Liver (tissue), 9 donors: ENCODE measurements around the gene FBXO22. TPM values are rescaled to one million over a fixed set of nuclear protein-coding genes. Genes with fewer than 3 reads are reported as not detected.

Experiments used
- DNase-seq: peaks from one replicate; pipeline ENCODE4 v3.0.0-alpha.2; 2017; ENCODE audit warnings: low spot score
- H3K27ac ChIP-seq, 2 donors: one replicate each; pipeline ENCODE4 v1.7.0; 2013; ENCODE audit warnings: inconsistent platforms in 2 of 2, low read length in 2 of 2, control low read depth in 1 of 2, low read depth in 1 of 2, mild to moderate bottlenecking in 1 of 2
- H3K27me3 ChIP-seq, 4 donors: one replicate each; pipeline versions ENCODE4 v1.6.1 to v1.7.0; 2013; ENCODE audit warnings: low read length in 3 of 4, inconsistent platforms in 1 of 4, mild to moderate bottlenecking in 1 of 4, moderate library complexity in 1 of 4; ENCODE audit not compliant: control insufficient read depth in 4 of 4, insufficient read depth in 4 of 4
- H3K36me3 ChIP-seq, 4 donors: one replicate each; pipeline versions ENCODE4 v1.6.1 to v1.7.0; 2013; ENCODE audit warnings: low read length in 3 of 4, mild to moderate bottlenecking in 3 of 4, low read depth in 1 of 4, moderate library complexity in 1 of 4; ENCODE audit not compliant: control insufficient read depth in 4 of 4, insufficient read depth in 3 of 4
- H3K4me1 ChIP-seq, 4 donors: one replicate each; pipeline versions ENCODE4 v1.6.1 to v1.7.0; 2013; ENCODE audit warnings: low read length in 3 of 4, mild to moderate bottlenecking in 3 of 4, moderate library complexity in 1 of 4; ENCODE audit not compliant: control insufficient read depth in 4 of 4, insufficient read depth in 4 of 4
- H3K4me3 ChIP-seq, 3 donors: one replicate each; pipeline versions ENCODE4 v1.6.1 to v1.7.0; 2013; ENCODE audit warnings: low read length in 3 of 3, control low read depth in 1 of 3, low read depth in 1 of 3, mild to moderate bottlenecking in 1 of 3
- H3K9ac ChIP-seq, 2 donors: one replicate each; pipeline ENCODE4 v1.7.0; 2013; ENCODE audit warnings: low read length in 2 of 2, mild to moderate bottlenecking in 2 of 2, moderate library complexity in 2 of 2, control low read depth in 1 of 2, low read depth in 1 of 2
- H3K9me3 ChIP-seq, 4 donors: one replicate each; pipeline versions ENCODE4 v1.6.1 to v1.7.0; 2013; ENCODE audit warnings: low read length in 3 of 4; ENCODE audit not compliant: control insufficient read depth in 4 of 4
- ATF3 ChIP-seq: IDR thresholded peaks from 2 replicates; pipeline ENCODE4 v1.6.1; 2016; ENCODE audit warnings: antibody characterized with exemption
- CTCF ChIP-seq: fragments of 150-350 bp; IDR thresholded peaks from 2 replicates; pipeline ENCODE4 v1.5.1; 2017; ENCODE audit warnings: improper control_type of control experiment, low read depth, low read length; ENCODE audit not compliant: missing input control
- EGR1 ChIP-seq, 2 donors: IDR thresholded peaks; 2 replicates each; pipeline ENCODE4 v1.6.1; 2016 to 2018; ENCODE audit warnings: antibody characterized with exemption in 2 of 2, low read depth in 2 of 2
- FOXA1 ChIP-seq: IDR thresholded peaks from 2 replicates; pipeline ENCODE4 v1.6.1; 2016; ENCODE audit warnings: antibody characterized with exemption
- FOXA2 ChIP-seq: IDR thresholded peaks from 2 replicates; pipeline ENCODE4 v1.6.1; 2016; ENCODE audit warnings: antibody characterized with exemption
- GABPA ChIP-seq, 2 donors: IDR thresholded peaks in 1 of 2; conservative IDR thresholded peaks in 1 of 2; 2 replicates each; pipeline ENCODE4 v1.6.1; 2016; ENCODE audit warnings: antibody characterized with exemption in 2 of 2, mild to moderate bottlenecking in 1 of 2, moderate library complexity in 1 of 2
- HNF4A ChIP-seq, 2 donors: conservative IDR thresholded peaks; 2 replicates each; pipeline ENCODE4 v1.6.1; 2016; ENCODE audit warnings: antibody characterized with exemption in 2 of 2, mild to moderate bottlenecking in 2 of 2
- HNF4G ChIP-seq: IDR thresholded peaks from 2 replicates; pipeline ENCODE4 v1.6.1; 2016; ENCODE audit warnings: antibody characterized with exemption
- JUND ChIP-seq, 2 donors: IDR thresholded peaks; 2 replicates each; pipeline ENCODE4 v1.6.1; 2016; ENCODE audit warnings: antibody characterized with exemption in 2 of 2
- MAX ChIP-seq: IDR thresholded peaks from 2 replicates; pipeline ENCODE4 v1.6.1; 2016; ENCODE audit warnings: antibody characterized with exemption
- NR2F2 ChIP-seq: IDR thresholded peaks from 2 replicates; pipeline ENCODE4 v1.6.1; 2016; ENCODE audit warnings: antibody characterized with exemption
- RAD21 ChIP-seq, 2 donors: IDR thresholded peaks; 2 replicates each; pipeline ENCODE4 v1.6.1; 2016; ENCODE audit warnings: antibody characterized with exemption in 2 of 2, mild to moderate bottlenecking in 2 of 2
- REST ChIP-seq: IDR thresholded peaks from 2 replicates; pipeline ENCODE4 v1.6.1; 2016; ENCODE audit warnings: antibody characterized with exemption, mild to moderate bottlenecking
- RXRA ChIP-seq, 2 donors: IDR thresholded peaks; 2 replicates each; pipeline ENCODE4 v1.6.1; 2017 to 2018; ENCODE audit warnings: antibody characterized with exemption in 2 of 2, mild to moderate bottlenecking in 1 of 2
- SP1 ChIP-seq: IDR thresholded peaks from 2 replicates; pipeline ENCODE4 v1.6.1; 2018; ENCODE audit warnings: antibody characterized with exemption, mild to moderate bottlenecking
- TAF1 ChIP-seq: conservative IDR thresholded peaks from 2 replicates; pipeline ENCODE4 v1.6.1; 2016; ENCODE audit warnings: antibody characterized with exemption, mild to moderate bottlenecking
- ZBTB33 ChIP-seq: IDR thresholded peaks from 2 replicates; pipeline ENCODE4 v1.6.1; 2016; ENCODE audit warnings: antibody characterized with exemption
- WGBS: extraction: QIAGEN DNeasy Blood & Tissue Kit; methylation state at CpG from one replicate; pipeline ENCODE4 v1.1.7; 2013; 5-methylcytosine and 5-hydroxymethylcytosine counted together
- polyA plus RNA-seq, 2 donors: library from polyadenylated mRNA; stranded (reverse) in 1 of 2; unstranded in 1 of 2; fragments of 200-250 nt in 1 of 2; fragments of >200 nt in 1 of 2; fragmentation: Nextera tagmentation in 1 of 2; extraction: Ambion mirVana in 1 of 2; gene quantifications; one replicate each; pipeline versions ENCODE4 v1.2.1 to v1.2.3, GENCODE V29; 2013 to 2015
- total RNA-seq, 2 donors: library from RNA; depleted of rRNA; stranded (reverse); fragments of >200 nt; gene quantifications; one replicate each; pipeline ENCODE4 v1.2.3, GENCODE V29; 2014
- donor health status: healthy.
- donor health status: healthy.
- donor health status: healthy.
- donor health status: healthy.
- donor health status: healthy.

Gene FBXO22
- total and polyA plus RNA-seq, 4 donors: 16.8 to 40.8 (median 31.8) TPM

GRCh38 chr15:75943246-75943645, 39.6 kb downstream of the FBXO22 start:
- Histone ChIP-seq H3K9me3 (no peaks in the 10 kb centered on the region), H3K4me1 (no peaks in the 10 kb centered on the region), H3K27ac (no peak overlapping the region), H3K9ac (no peak overlapping the region), H3K27me3 (no peaks in the 10 kb centered on the region), H3K4me3 (no peak overlapping the region), H3K36me3 (peaks cover 0 to 4% (median 0%) of the 10 kb centered on the region in 4 donors)
- DNase-seq: no peak
- WGBS: 76% methylated on average over 5 of the region's 5 CpGs
- TF ChIP-seq REST (no peak), CTCF (no peak), RXRA (IDR thresholded peaks at IDR 0.05) (no peak), JUND (IDR thresholded peaks at IDR 0.05) (no peak), EGR1 (IDR thresholded peaks at IDR 0.05; ENCODE audit: low read depth in 2 of 2) (no peak), RAD21 (IDR thresholded peaks at IDR 0.05) (no peak), HNF4G (no peak), ATF3 (no peak), TAF1 (no peak), ZBTB33 (no peak), FOXA2 (no peak), NR2F2 (no peak), GABPA (IDR thresholded peaks at IDR 0.05 in 1 of 2, conservative IDR thresholded peaks at IDR 0.05 in 1 of 2) (no peak), HNF4A (conservative IDR thresholded peaks at IDR 0.05) (no peak), FOXA1 (no peak), SP1 (no peak), MAX (no peak)

- WGBS: 54% methylated on average over 1 of the region's 1 CpG
- no peak for TF ChIP-seq FOXA2
- TF ChIP-seq TAF1: no peak
- no peak for TF ChIP-seq RAD21 (IDR thresholded peaks at IDR 0.05)
- TF ChIP-seq HNF4G: no peak
- no peak for TF ChIP-seq EGR1 (IDR thresholded peaks at IDR 0.05; ENCODE audit: low read depth in 2 of 2)
- no peak for TF ChIP-seq REST
- TF ChIP-seq ATF3: no peak
- TF ChIP-seq MAX: no peak
- no peak for TF ChIP-seq ZBTB33
- TF ChIP-seq GABPA (IDR thresholded peaks at IDR 0.05 in 1 of 2, conservative IDR thresholded peaks at IDR 0.05 in 1 of 2): no peak
- no peak for TF ChIP-seq SP1
Measured at GRCh38 chr15:75943713-75944215, 40.1 kb downstream of the FBXO22 start.

More at GRCh38 chr15:75943713-75944215, 40.1 kb downstream of the FBXO22 start:
- Histone ChIP-seq H3K9ac (no peak overlapping the region), H3K36me3 (peaks cover 0 to 1% (median 0%) of the 10 kb centered on the region in 4 donors), H3K9me3 (no peaks in the 10 kb centered on the region), H3K27ac (no peak overlapping the region), H3K4me3 (no peak overlapping the region), H3K4me1 (no peaks in the 10 kb centered on the region), H3K27me3 (no peaks in the 10 kb centered on the region)
- DNase-seq: no peak
